GM20000 (cell line): Measurements from ENCODE around the gene CRNKL1.

Source experiments
- DNase-seq: peaks from one replicate; pipeline ENCODE4 v3.0.0; 2012; ENCODE audit warnings: low spot score
- TF ChIP-seq, protein P1 (sequence below): IDR thresholded peaks from 2 replicates; pipeline ENCODE4 v1.5.1; 2012; ENCODE audit warnings: mild to moderate bottlenecking, control low read depth; ENCODE audit errors: extremely low read depth, missing control alignments

CRNKL1 gene

GRCh38 chr20:20089018-20089417, 36.8 kb upstream of the CRNKL1 start:
- no peak for DNase-seq
- TF ChIP-seq, protein P1, sequence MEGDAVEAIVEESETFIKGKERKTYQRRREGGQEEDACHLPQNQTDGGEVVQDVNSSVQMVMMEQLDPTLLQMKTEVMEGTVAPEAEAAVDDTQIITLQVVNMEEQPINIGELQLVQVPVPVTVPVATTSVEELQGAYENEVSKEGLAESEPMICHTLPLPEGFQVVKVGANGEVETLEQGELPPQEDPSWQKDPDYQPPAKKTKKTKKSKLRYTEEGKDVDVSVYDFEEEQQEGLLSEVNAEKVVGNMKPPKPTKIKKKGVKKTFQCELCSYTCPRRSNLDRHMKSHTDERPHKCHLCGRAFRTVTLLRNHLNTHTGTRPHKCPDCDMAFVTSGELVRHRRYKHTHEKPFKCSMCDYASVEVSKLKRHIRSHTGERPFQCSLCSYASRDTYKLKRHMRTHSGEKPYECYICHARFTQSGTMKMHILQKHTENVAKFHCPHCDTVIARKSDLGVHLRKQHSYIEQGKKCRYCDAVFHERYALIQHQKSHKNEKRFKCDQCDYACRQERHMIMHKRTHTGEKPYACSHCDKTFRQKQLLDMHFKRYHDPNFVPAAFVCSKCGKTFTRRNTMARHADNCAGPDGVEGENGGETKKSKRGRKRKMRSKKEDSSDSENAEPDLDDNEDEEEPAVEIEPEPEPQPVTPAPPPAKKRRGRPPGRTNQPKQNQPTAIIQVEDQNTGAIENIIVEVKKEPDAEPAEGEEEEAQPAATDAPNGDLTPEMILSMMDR = no peak

- TF ChIP-seq, protein P1 = no peak
- no peak for DNase-seq
These were observed 33.5 kb upstream of the CRNKL1 start for GRCh38 chr20:20085812-20086211.

DNA sequence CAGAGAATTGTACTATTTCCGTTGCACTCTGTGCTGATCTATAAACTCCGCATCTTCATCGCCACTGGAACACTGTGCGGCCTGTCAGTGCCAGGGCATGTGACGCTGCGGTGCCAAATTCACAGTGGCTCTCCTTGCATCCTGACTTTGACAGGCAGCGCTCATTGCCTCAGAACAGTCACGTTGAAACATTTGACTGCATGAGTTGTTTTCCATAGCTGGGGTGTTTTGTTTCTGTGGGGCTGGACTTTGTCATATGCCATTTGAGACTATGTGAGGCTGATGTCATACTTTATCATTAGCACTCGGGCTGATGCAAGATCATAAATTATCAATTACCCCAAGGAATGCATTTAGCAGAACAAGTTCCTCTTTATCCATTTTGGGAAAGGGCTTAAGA, 32.8 kb upstream of the CRNKL1 start:
- DNase-seq = no peak
- TF ChIP-seq, protein P1 = no peak

GRCh38 chr20:20084296-20084752, 32.1 kb upstream of the CRNKL1 start:
- no peak for DNase-seq
- TF ChIP-seq, protein P1 = no peak

- TF ChIP-seq, protein P1 = no peak
- peak; percentile 43 for DNase-seq
These were observed 31.5 kb upstream of the CRNKL1 start for GRCh38 chr20:20083807-20084206.

GRCh38 chr20:20079102-20079784, 27.0 kb upstream of the CRNKL1 start:
- DNase-seq = no peak
- TF ChIP-seq, protein P1 = no peak

DNA sequence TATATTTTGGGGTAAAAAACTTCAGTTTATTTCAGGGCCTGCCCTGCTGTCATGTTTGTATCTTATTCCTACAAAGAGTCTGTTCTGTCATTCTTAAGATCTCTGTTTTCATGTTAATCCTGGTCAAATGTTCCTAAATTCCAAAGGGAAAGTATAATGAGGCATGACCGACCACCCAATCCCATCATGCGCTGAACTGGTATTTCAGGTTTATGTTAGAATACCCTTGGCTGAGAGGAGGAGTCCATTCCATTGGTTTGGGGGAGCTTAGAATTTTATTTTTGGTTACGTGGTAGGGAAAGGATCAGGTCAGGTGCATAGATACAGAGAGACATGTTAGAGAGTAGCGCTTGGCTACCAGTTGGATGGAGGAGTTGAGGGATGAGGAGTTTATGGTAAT, 25.8 kb upstream of the CRNKL1 start:
- DNase-seq = no peak
- TF ChIP-seq, protein P1 = no peak
